ENCODE results near the gene GCLM. TPM values are rescaled to one million over a fixed set of nuclear protein-coding genes. Genes with fewer than 3 reads are reported as not detected.

The GCLM gene
- total and polyA plus RNA-seq, 9 of the 15 experiments (the other 6 are each of a cell fraction or from before 2014, with no cell fraction given) = 9.3 to 71.6 (median 24.5) TPM

DNA sequence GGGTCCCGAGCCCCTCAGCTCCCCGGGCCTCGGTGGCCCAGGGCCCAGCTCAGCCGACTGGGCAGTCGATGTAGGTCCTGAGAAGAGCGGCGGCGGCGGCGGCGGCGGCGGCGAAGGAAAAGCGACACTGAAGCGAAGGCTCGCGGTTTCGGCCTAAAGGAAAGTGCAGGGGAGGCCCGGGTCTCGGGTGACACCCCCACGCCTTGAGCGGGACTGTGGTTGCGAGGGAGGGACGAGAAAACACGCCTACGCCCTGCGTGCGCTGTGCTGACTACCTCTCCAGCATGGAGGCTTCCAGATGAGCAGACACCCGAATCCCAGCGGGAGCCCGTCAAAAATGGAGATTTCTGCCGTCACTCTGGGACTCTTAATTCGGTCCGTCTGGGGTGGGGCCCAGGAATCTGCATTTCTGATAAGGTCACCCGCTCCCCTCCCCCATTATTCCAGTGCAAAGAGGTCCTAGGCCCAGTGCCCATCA lies 61.4 kb downstream of the GCLM start:
- POLR2A ChIA-PET = interaction anchor here (0.8 kb wide), 1 partner anchor 219 kb away, joined by 3 read pairs; no protein-coding TSS in a partner anchor
- DNase-seq (ENCODE audit: extremely low read depth in 1 of 4, low spot score in 3 of 4) (peak; percentile 66 to 82 (median 73)), FAIRE-seq (peak; percentile 32)
- peak; percentile 60 for TF ChIP-seq CBFA2T3 (IDR thresholded peaks at IDR 0.05)
- TF ChIP-seq TAF1 (IDR thresholded peaks at IDR 0.05; ENCODE audit: control insufficient read depth, extremely low read depth, insufficient read depth, low read length, severe bottlenecking) = peak; percentile 41
- no peak for TF ChIP-seq CCAR2 (IDR thresholded peaks at IDR 0.05; ENCODE audit: low read depth, low read length)
- TF ChIP-seq ZNF140 (CRISPR knock-in tag; IDR thresholded peaks at IDR 0.05) = no peak
- TF ChIP-seq KAT7 (CRISPR knock-in tag; IDR thresholded peaks at IDR 0.05; ENCODE audit: borderline replicate concordance) = 0 out of 2 replicates have a peak, but pooled peaks have one; percentile 76
- no peak for TF ChIP-seq MCM2 (IDR thresholded peaks at IDR 0.05; ENCODE audit: low read depth)
- TF ChIP-seq, protein P1, sequence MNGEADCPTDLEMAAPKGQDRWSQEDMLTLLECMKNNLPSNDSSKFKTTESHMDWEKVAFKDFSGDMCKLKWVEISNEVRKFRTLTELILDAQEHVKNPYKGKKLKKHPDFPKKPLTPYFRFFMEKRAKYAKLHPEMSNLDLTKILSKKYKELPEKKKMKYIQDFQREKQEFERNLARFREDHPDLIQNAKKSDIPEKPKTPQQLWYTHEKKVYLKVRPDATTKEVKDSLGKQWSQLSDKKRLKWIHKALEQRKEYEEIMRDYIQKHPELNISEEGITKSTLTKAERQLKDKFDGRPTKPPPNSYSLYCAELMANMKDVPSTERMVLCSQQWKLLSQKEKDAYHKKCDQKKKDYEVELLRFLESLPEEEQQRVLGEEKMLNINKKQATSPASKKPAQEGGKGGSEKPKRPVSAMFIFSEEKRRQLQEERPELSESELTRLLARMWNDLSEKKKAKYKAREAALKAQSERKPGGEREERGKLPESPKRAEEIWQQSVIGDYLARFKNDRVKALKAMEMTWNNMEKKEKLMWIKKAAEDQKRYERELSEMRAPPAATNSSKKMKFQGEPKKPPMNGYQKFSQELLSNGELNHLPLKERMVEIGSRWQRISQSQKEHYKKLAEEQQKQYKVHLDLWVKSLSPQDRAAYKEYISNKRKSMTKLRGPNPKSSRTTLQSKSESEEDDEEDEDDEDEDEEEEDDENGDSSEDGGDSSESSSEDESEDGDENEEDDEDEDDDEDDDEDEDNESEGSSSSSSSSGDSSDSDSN (IDR thresholded peaks at IDR 0.05; ENCODE audit: borderline replicate concordance in 1 of 2, low read depth in 2 of 2, low read length in 2 of 2) = peak in 1 of 2 experiments; percentile 42; a peak in 2 of 4 replicates
- TF ChIP-seq, protein P2, sequence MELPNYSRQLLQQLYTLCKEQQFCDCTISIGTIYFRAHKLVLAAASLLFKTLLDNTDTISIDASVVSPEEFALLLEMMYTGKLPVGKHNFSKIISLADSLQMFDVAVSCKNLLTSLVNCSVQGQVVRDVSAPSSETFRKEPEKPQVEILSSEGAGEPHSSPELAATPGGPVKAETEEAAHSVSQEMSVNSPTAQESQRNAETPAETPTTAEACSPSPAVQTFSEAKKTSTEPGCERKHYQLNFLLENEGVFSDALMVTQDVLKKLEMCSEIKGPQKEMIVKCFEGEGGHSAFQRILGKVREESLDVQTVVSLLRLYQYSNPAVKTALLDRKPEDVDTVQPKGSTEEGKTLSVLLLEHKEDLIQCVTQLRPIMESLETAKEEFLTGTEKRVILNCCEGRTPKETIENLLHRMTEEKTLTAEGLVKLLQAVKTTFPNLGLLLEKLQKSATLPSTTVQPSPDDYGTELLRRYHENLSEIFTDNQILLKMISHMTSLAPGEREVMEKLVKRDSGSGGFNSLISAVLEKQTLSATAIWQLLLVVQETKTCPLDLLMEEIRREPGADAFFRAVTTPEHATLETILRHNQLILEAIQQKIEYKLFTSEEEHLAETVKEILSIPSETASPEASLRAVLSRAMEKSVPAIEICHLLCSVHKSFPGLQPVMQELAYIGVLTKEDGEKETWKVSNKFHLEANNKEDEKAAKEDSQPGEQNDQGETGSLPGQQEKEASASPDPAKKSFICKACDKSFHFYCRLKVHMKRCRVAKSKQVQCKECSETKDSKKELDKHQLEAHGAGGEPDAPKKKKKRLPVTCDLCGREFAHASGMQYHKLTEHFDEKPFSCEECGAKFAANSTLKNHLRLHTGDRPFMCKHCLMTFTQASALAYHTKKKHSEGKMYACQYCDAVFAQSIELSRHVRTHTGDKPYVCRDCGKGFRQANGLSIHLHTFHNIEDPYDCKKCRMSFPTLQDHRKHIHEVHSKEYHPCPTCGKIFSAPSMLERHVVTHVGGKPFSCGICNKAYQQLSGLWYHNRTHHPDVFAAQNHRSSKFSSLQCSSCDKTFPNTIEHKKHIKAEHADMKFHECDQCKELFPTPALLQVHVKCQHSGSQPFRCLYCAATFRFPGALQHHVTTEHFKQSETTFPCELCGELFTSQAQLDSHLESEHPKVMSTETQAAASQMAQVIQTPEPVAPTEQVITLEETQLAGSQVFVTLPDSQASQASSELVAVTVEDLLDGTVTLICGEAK (IDR thresholded peaks at IDR 0.05) = no peak
- TF ChIP-seq, protein P2 (CRISPR knock-in tag; IDR thresholded peaks at IDR 0.05) = no peak
- TF ChIP-seq HEY1 (CRISPR knock-in tag; IDR thresholded peaks at IDR 0.05; ENCODE audit: borderline replicate concordance) = no peak
- peak; percentile 54 for TF ChIP-seq POLR2A (conservative IDR thresholded peaks at IDR 0.05)
- no peak for TF ChIP-seq ZNF384 (IDR thresholded peaks at IDR 0.05; ENCODE audit: low read depth, low read length)

More for the DNA sequence above, 61.4 kb downstream of the GCLM start:
- Histone ChIP-seq H3K9ac (ENCODE audit: insufficient read depth in 1 of 2, low read depth in 2 of 2, low read length in 2 of 2) (peak overlapping the region; percentile 81 to 98), H4K20me1 (replicated peaks; ENCODE audit: control insufficient read depth, insufficient read depth, low read length) (no peaks in the 10 kb centered on the region), H3K27ac (ENCODE audit: extremely low read depth, low read depth, low read length) (peak overlapping the region; percentile 87), H3K36me3 (ENCODE audit: control insufficient read depth, insufficient read depth, low read length) (no peaks in the 10 kb centered on the region), H3K27me3 (ENCODE audit: control insufficient read depth in 2 of 2, insufficient read depth in 2 of 2, low read length in 2 of 2) (no peaks in the 10 kb centered on the region), H3K9me1 (ENCODE audit: control insufficient read depth, insufficient read depth, low read length) (no peaks in the 10 kb centered on the region), H3K4me1 (replicated peaks in 1 of 2; ENCODE audit: control insufficient read depth in 2 of 2, insufficient read depth in 2 of 2, low read length in 2 of 2) (peaks cover 17 to 21% of the 10 kb centered on the region in 2 experiments; a peak in 4 of 5 replicates), H3K4me3 (peak overlapping the region; percentile 87), H2AFZ (ENCODE audit: low read depth, low read length) (peak overlapping the region; percentile 99), H3K79me2 (ENCODE audit: control insufficient read depth, insufficient read depth, low read length) (no peaks in the 10 kb centered on the region), H3K4me2 (ENCODE audit: insufficient read depth, low read length) (peak overlapping the region; percentile 91), H3K9me3 (replicated peaks; ENCODE audit: control insufficient read depth, insufficient read depth, low read depth, low read length) (no peaks in the 10 kb centered on the region)
- intact Hi-C loops (cut with micrococcal nuclease) (loop anchor here (1.0 kb wide), 1 partner anchor 61 kb away; the partner anchor contains the start of gene GCLM), in situ Hi-C loops (cut with MboI) (no loop called here)
- under 1% methylated on average over 12 of the region's 36 CpGs for WGBS (ENCODE audit: insufficient coverage, low coverage, missing lambda C conversion rate)
- ATAC-seq = peak; percentile 55
- CTCF ChIA-PET (ENCODE audit: low intra/inter-chr PET ratio) = interaction anchor here (1.1 kb wide), 1 partner anchor 410 kb away, joined by 3 read pairs; no protein-coding TSS in a partner anchor
- BruUV-seq (replicated peaks) = TSS peak; percentile 59

All from K562 (cell line).